ENCODE measurements around the gene DNAH9. TPM values are rescaled to one million over a fixed set of nuclear protein-coding genes. Genes with fewer than 3 reads are reported as not detected.
"Not testable (repeated sequence)": the region's sequence is repeated elsewhere in the genome, so short reads cannot be mapped to it uniquely, and the experiment has no call there.

Gene DNAH9
- total RNA-seq, 1 donor from 2014 or later, result 0.98 TPM

GRCh38 chr17:11932337-11932898 is 334.1 kb downstream of the DNAH9 start:
- DNase-seq (ENCODE audit: low spot score) (no peak), ATAC-seq (no peak)
- intact Hi-C loops (cut with DNase I), result no loop called here

DNA sequence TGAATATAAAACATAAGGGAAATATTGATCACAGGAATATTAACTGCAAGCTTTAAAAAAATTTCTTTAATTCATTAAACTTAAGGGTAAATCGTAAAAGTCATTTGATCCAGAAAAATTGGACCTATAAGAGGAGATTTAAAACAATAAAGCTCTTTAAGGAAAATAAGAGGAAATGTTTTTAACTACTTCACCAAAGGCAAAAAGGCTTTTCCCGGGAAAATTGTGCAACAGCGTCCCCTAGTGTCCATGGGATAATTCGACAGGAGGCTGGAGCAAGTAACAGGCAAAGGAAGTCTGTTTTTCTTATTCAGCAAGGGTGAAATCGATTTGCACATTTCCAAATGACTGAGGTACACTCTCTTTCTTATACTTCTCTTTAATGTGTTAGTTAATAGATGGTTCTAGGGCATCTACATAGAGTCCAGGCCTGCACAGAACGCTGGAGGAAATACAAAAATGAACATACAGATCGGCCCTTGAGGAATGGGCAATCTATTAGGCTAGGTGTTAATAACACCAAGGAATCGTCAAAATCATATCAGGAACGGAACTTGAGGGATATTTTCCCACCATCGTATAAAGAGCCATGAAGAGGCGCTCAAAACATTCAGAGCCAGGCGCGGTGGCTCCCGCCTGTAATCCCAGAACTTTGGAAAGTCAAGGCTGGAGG is 337.6 kb downstream of the DNAH9 start:
- DNase-seq (ENCODE audit: low spot score), result peak; percentile 71
- no peak for ATAC-seq
- intact Hi-C loops (cut with DNase I), result no loop called here

DNA sequence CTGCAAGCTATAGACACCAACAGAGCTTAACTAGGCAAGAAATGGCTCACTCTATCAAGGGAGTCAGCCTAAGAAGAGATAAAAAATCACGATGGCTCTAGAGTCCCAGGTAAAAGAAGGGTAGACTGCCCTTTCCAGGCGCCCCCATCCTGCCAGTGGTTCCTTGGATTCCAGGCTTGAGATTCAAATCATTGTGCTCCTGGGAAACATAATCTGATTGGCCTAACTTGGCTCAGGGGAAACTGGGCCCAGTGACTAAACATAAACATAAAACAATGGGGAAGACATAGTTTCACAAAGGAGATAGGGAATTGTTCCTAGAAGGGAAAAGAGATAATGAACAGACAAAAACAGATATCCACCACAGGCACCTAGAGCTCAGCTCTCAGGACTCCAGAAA is 342.6 kb downstream of the DNAH9 start:
- intact Hi-C loops (cut with DNase I), result no loop called here
- no peak for ATAC-seq
- DNase-seq (ENCODE audit: low spot score), result no peak

DNA sequence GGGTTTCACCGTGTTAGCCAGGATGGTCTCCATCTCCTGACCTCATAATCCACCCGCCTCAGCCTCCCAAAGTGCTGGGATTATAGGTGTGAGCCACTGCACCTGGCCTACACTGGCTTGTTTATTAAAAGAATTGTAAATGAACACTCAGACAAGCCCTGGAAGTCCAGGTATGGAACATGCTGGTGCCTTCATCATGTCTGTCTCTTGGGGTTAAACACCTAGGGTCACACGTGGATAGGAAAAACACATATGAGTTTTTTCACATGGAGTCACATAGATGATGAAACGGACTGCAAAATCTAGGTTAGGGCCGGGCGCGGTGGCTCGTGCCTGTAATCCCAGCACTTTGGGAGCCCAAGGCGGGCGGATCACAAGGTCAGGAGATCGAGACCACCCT is 344.8 kb downstream of the DNAH9 start:
- intact Hi-C loops (cut with DNase I); DNase-seq (ENCODE audit: low spot score); ATAC-seq: not testable (repeated sequence)

DNA sequence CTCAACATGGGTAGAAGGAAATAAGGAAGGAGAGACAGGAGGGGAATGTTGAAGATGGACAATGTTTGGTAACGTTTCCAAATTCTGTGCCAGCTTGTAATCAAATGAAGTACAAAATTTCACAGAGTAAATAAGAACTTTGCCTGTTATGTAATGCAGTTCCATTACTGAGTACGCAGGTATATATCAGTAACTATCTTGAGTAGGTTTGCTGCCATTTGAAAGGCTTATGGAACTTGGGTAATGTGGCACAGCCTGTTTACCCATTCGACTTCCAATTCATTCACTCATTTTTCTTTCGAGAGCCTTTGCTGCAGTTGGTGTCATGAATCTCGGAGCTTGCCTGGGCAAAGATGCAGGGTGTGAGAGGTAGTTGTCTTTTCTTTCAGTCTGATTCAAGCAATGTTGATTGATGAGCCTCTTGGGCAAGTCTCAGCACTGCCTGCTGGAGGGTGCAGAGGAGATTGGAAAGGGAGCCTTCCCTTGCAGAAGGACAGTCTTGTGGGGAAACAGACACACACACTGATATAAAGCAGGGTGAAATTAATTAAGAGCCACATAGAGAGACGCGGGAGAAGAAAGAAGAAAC is 345.6 kb downstream of the DNAH9 start:
- intact Hi-C loops (cut with DNase I), result no loop called here
- DNase-seq (ENCODE audit: low spot score) (no peak), ATAC-seq (no peak)

GRCh38 chr17:11944587-11944986 is 346.3 kb downstream of the DNAH9 start:
- intact Hi-C loops (cut with DNase I), result no loop called here

GRCh38 chr17:11948789-11949188 is 350.5 kb downstream of the DNAH9 start:
- DNase-seq (ENCODE audit: low spot score), result no peak
- peak; percentile 64 for ATAC-seq
- intact Hi-C loops (cut with DNase I), result no loop called here

More at GRCh38 chr17:11944587-11944986, 346.3 kb downstream of the DNAH9 start:
- ATAC-seq, result no peak
- DNase-seq (ENCODE audit: low spot score), result no peak

DNA sequence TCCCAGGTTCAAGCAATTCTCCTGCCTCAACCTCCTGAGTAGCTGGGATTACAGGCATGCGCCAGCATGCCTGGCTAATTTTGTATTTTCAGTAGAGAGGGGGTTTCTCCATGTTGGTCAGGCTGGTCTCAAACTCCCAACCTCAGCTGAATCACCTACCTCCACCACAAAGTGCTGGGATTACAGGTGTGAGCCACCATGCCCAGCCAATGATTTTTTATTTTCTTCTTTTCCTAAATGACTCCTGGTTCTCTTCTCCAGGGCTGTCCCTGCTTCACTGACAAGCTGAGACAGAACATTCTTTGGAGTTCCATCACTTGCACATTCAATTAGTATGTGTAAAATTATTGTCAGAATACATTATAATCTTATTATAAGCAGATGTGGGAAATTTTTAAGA is 351.3 kb downstream of the DNAH9 start:
- ATAC-seq; intact Hi-C loops (cut with DNase I); DNase-seq (ENCODE audit: low spot score): not testable (repeated sequence)

GRCh38 chr17:11950771-11951519 is 352.7 kb downstream of the DNAH9 start:
- DNase-seq (ENCODE audit: low spot score) (no peak), ATAC-seq (no peak)
- intact Hi-C loops (cut with DNase I), result no loop called here

GRCh38 chr17:11952610-11953009 is 354.3 kb downstream of the DNAH9 start:
- intact Hi-C loops (cut with DNase I), result no loop called here
- no peak for ATAC-seq
- no peak for DNase-seq (ENCODE audit: low spot score)

GRCh38 chr17:11953924-11954323 is 355.7 kb downstream of the DNAH9 start:
- DNase-seq (ENCODE audit: low spot score) (no peak), ATAC-seq (no peak)
- intact Hi-C loops (cut with DNase I), result no loop called here

- ATAC-seq, result no peak
- no peak for DNase-seq (ENCODE audit: low spot score)
- intact Hi-C loops (cut with DNase I), result no loop called here
Measured at GRCh38 chr17:11954936-11955335, 356.7 kb downstream of the DNAH9 start.

GRCh38 chr17:11969565-11969964 is 371.3 kb downstream of the DNAH9 start:
- ATAC-seq, result peak; percentile 62
- intact Hi-C loops (cut with DNase I), result no loop called here

GRCh38 chr17:11972741-11973140 is 374.5 kb downstream of the DNAH9 start:
- ATAC-seq; DNase-seq (ENCODE audit: low spot score); intact Hi-C loops (cut with DNase I): not testable (repeated sequence)

More at GRCh38 chr17:11969565-11969964, 371.3 kb downstream of the DNAH9 start:
- DNase-seq (ENCODE audit: low spot score), result no peak

DNA sequence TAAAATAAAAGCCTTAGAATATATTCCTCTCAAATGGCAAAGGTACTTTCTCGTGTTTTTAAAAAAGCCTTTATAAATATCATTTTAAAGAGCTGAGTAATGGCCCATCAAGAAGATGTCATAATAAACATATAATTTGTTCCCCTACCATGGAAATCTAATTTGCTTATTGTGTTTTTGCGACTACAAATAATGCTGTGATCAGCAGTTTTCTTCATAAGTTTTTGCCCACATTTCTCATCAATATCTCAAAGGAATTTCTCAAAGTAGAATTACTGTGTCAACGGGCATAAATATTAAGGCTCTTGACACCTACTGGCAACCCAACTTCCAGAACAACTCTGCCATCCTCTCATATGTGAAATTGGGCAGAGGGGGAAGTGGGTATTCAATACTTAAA is 381.5 kb downstream of the DNAH9 start:
- ATAC-seq (no peak), DNase-seq (ENCODE audit: low spot score) (no peak)
- intact Hi-C loops (cut with DNase I), result no loop called here

DNA sequence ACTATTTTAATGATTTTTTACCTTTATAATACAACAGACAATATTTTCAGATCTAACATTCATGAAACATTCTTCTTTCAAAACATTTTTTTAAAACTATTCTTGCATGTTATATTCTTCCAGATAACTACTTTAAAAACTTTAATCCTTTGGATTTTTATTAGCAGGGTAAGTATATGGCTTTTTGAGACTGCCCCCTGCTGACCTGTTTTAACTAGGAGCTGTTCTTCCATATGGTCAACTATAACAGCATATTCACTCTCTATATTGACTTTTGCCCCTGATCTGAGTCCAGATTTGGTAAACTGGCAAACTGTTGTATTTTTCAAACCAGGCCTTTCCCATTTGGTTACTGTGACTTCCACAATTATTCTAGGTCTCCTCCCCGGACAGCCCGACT is 382.5 kb downstream of the DNAH9 start:
- ATAC-seq, result no peak
- DNase-seq (ENCODE audit: low spot score), result no peak
- intact Hi-C loops (cut with DNase I), result no loop called here

GRCh38 chr17:11981862-11982261 is 383.6 kb downstream of the DNAH9 start:
- intact Hi-C loops (cut with DNase I), result loop anchor here (1.0 kb wide), 1 partner anchor 13 kb away; no protein-coding TSS in a partner anchor

DNA sequence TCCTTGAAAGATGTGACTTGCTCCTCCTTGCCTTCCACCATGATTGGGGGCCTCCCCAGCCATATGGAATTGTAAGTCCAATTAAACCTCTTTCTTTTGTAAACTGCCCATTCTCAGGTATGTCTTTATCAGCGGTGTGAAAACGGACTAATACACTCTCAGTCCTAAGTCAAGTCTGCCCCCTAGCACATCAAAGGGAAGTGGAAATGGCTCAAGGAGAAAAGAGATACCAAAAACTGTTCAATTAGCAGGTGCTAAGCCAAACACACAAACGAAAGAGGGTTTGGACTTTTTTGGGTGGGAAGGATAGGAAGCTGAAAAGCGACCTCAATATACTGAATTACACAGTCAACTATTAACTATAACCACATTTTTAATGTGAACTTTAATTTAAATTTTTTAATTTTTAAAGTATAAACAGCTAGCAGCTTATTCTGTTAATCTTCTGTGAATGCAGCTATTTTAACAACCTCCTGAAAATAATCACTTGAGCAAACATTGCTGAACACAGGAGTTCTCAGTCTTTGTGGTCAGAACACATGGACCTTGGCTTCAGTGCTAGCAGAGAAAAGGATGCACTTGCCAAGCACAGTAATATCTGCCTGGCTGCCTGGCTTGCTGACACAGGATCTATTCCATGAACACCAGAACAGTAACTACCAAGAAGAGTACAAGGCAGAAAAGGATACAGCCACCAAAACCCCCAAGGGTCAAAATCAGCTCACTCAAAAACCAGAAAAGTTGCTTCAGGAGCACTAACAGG is 388.1 kb downstream of the DNAH9 start:
- DNase-seq (ENCODE audit: low spot score) (no peak), ATAC-seq (peak; percentile 97)
- intact Hi-C loops (cut with DNase I), result no loop called here

More at GRCh38 chr17:11981862-11982261, 383.6 kb downstream of the DNAH9 start:
- DNase-seq (ENCODE audit: low spot score) (no peak), ATAC-seq (no peak)

DNA sequence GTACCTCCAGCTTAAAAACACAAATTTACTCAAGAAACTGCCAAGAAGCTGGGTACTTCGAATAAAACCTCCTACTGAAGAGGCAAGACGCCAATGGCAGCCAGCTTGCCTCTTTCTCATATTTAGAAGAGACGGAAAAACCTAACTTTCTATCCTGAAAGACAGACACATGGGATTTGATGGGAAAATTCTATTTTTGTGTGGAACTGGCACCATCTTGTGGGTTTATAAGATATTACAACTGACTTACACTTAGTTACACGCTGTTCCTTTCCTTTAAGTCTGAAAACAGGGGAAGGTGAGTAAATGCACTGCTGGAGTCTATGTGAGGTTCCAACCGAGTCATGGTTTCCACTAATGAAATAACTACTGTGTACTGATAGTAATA is 388.7 kb downstream of the DNAH9 start:
- DNase-seq (ENCODE audit: low spot score) (no peak), ATAC-seq (peak; percentile 88)
- intact Hi-C loops (cut with DNase I), result no loop called here

Data from sciatic nerve (tissue), 2 donors.